Measurements from ENCODE around the gene ETV7. TPM values are rescaled to one million over a fixed set of nuclear protein-coding genes. Genes with fewer than 3 reads are reported as not detected.

Gene ETV7
- polyA plus RNA-seq, 1 of the 3 experiments (the other 2 are of a cell fraction), result 0.39 TPM

- ChIA-PET POLR2A (no interaction called here), CTCF (interaction anchor here (1.2 to 1.5 kb wide), 3 partner anchors 10 to 85 kb away, joined by 3 to 4 read pairs (median 3); no protein-coding TSS in a partner anchor)
- Histone ChIP-seq H3F3A (replicated peaks; ENCODE audit: insufficient read depth) (peaks cover 2% of the 10 kb centered on the region), H3K9me3 (no peaks in the 10 kb centered on the region), H3K36me3 (replicated peaks in 1 of 2; ENCODE audit: control insufficient read depth in 1 of 2, insufficient read depth in 2 of 2, low read length in 1 of 2) (no peaks in the 10 kb centered on the region), H4K20me1 (ENCODE audit: insufficient read depth) (no peaks in the 10 kb centered on the region), H3K27ac (ENCODE audit: low read depth in 2 of 2, low read length in 1 of 2) (no peak overlapping the region), H2AFZ (ENCODE audit: low read depth) (peak overlapping the region; percentile 71), H3K4me2 (peak overlapping the region; percentile 82), H3K79me2 (ENCODE audit: insufficient read depth) (no peaks in the 10 kb centered on the region), H3K9ac (peak overlapping the region; percentile 46), H3K9me2 (no peaks in the 10 kb centered on the region), H3K4me3 (ENCODE audit: low read depth in 2 of 2, low read length in 1 of 2) (peak overlapping the region; percentile 41 to 56), H3K4me1 (ENCODE audit: control insufficient read depth in 1 of 2, insufficient read depth in 2 of 2, low read depth in 1 of 2, low read length in 1 of 2) (peaks cover 0 to 9% of the 10 kb centered on the region in 2 experiments; a peak in 1 of 4 replicates), H3K27me3 (ENCODE audit: insufficient read depth) (no peaks in the 10 kb centered on the region)
- DNase-seq, result peak; percentile 58
- TF ChIP-seq CHD2 (IDR thresholded peaks at IDR 0.05; ENCODE audit: low read length, partially characterized antibody), result no peak
- peak; percentile 25 for TF ChIP-seq CTCF (IDR thresholded peaks at IDR 0.05)
- no peak for TF ChIP-seq TCF12 (IDR thresholded peaks at IDR 0.05)
- no peak for TF ChIP-seq RFX5 (IDR thresholded peaks at IDR 0.05; ENCODE audit: low read length)
- TF ChIP-seq TEAD4 (IDR thresholded peaks at IDR 0.05; ENCODE audit: borderline replicate concordance, insufficient read depth), result no peak
- TF ChIP-seq MAX (IDR thresholded peaks at IDR 0.05; ENCODE audit: low read depth), result no peak
- TF ChIP-seq PBX3 (IDR thresholded peaks at IDR 0.05), result peak; percentile 33; the same call in 1 of the 2 replicates
- peak; percentile 74 for TF ChIP-seq NFIC (IDR thresholded peaks at IDR 0.05; ENCODE audit: borderline replicate concordance)
- 25% methylated on average over 29 of the region's 33 CpGs for whole genome bisulfite sequencing (ENCODE audit: low lambda C conversion rate)
Measured at GRCh38 chr6:36386495-36387439, 702 bp downstream of the ETV7 start.

GRCh38 chr6:36384095-36384494, 3.4 kb downstream of the ETV7 start:
- POLR2A ChIA-PET, result no interaction called here

More at GRCh38 chr6:36384095-36384494, 3.4 kb downstream of the ETV7 start:
- Histone ChIP-seq H3K27ac (ENCODE audit: low read depth in 2 of 2, low read length in 1 of 2) (no peak overlapping the region), H3K9me2 (no peaks in the 10 kb centered on the region), H3K9ac (no peak overlapping the region), H3K9me3 (no peaks in the 10 kb centered on the region), H3K4me3 (ENCODE audit: low read depth in 2 of 2, low read length in 1 of 2) (no peak overlapping the region), H3K4me2 (no peak overlapping the region), H3K79me2 (ENCODE audit: insufficient read depth) (no peaks in the 10 kb centered on the region), H3K36me3 (replicated peaks in 1 of 2; ENCODE audit: control insufficient read depth in 1 of 2, insufficient read depth in 2 of 2, low read length in 1 of 2) (no peaks in the 10 kb centered on the region), H2AFZ (ENCODE audit: low read depth) (no peak overlapping the region), H3K4me1 (ENCODE audit: control insufficient read depth in 1 of 2, insufficient read depth in 2 of 2, low read depth in 1 of 2, low read length in 1 of 2) (peaks cover 0 to 14% of the 10 kb centered on the region in 2 experiments; a peak in 1 of 4 replicates), H3K27me3 (ENCODE audit: insufficient read depth) (no peaks in the 10 kb centered on the region), H4K20me1 (ENCODE audit: insufficient read depth) (no peaks in the 10 kb centered on the region), H3F3A (replicated peaks; ENCODE audit: insufficient read depth) (no peaks in the 10 kb centered on the region)
- TF ChIP-seq JUND (IDR thresholded peaks at IDR 0.05) (no peak), ZBTB33 (IDR thresholded peaks at IDR 0.05; ENCODE audit: borderline replicate concordance, low read depth) (no peak), RAD21 (IDR thresholded peaks at IDR 0.05; ENCODE audit: low read length) (no peak)
- CTCF ChIA-PET, result no interaction called here
- WGBS (ENCODE audit: low lambda C conversion rate), result 88% methylated on average over 2 of the region's 2 CpGs
- DNase-seq, result no peak
